ENCODE data around the gene TMEM30A.

Gene TMEM30A

DNA sequence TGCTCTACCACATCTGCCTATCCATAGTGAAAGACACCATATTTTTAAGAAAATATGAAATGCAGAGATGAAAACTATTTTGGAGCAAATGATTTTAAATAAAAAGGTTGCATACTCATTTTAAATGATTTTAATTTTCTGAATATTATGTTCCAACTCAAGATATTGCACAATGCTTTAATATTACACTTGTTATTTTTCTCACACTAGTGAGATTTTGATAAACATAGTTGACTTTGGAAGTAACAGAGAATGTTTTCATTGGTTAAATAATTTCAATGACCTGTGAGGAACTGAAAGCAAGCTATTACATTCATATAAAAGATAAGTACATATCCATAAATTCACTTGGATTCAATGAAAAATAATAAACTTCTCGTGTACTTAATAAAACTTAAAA is 7.2 kb upstream of the TMEM30A start:
- H4K8ac ChIP-seq (ENCODE audit: low read depth, low read length) = no peak overlapping the region
- H3K9me3 ChIP-seq (replicated peaks in 1 of 2; ENCODE audit: control insufficient read depth in 2 of 2, insufficient read depth in 1 of 2, low read depth in 1 of 2, low read length in 2 of 2) = no peaks in the 10 kb centered on the region
- H2BK5ac ChIP-seq (ENCODE audit: low read length) = no peak overlapping the region
- H3K4ac ChIP-seq (ENCODE audit: low read length) = no peak overlapping the region
- no peak overlapping the region for H3K9ac ChIP-seq (ENCODE audit: low read depth, low read length, poor library complexity)
- WGBS, 2 donors (ENCODE audit: extremely low coverage in 2 of 2, insufficient read length in 2 of 2, insufficient replicate concordance in 1 of 2) = no CpG with 5 or more reads among the region's 1 CpG
- no peak overlapping the region for H3K18ac ChIP-seq (ENCODE audit: low read length)
- H2AFZ ChIP-seq (ENCODE audit: low read length) = no peak overlapping the region
- no peak overlapping the region for H3K27ac ChIP-seq (replicated peaks; ENCODE audit: low read length)
- no peak overlapping the region for H2BK120ac ChIP-seq (ENCODE audit: low read depth, low read length)
- H2BK12ac ChIP-seq (ENCODE audit: low read length) = no peak overlapping the region
- H2AK5ac ChIP-seq (ENCODE audit: low read depth, low read length) = no peak overlapping the region
- no peak overlapping the region for H4K91ac ChIP-seq (ENCODE audit: low read depth, low read length, poor library complexity)
- no peaks in the 10 kb centered on the region for H3K27me3 ChIP-seq (ENCODE audit: control insufficient read depth in 3 of 3, insufficient read depth in 3 of 3, low read depth in 1 of 3, low read length in 3 of 3)
- no peak for DNase-seq (ENCODE audit: low spot score)
- no peaks in the 10 kb centered on the region for H3K79me1 ChIP-seq (ENCODE audit: low read depth, low read length)
- H3K36me3 ChIP-seq (replicated peaks in 1 of 2; ENCODE audit: control insufficient read depth in 2 of 2, insufficient read depth in 2 of 2, low read length in 2 of 2) = no peaks in the 10 kb centered on the region
- H2BK15ac ChIP-seq (ENCODE audit: low read length) = no peak overlapping the region
- no peak overlapping the region for H3K14ac ChIP-seq (ENCODE audit: low read length)
- H3K4me3 ChIP-seq (ENCODE audit: low read length in 2 of 2) = no peak overlapping the region
- no peak overlapping the region for H3K23ac ChIP-seq (ENCODE audit: low read depth, low read length, poor library complexity)
- peaks cover 7 to 17% of the 10 kb centered on the region in 2 donors for H3K4me1 ChIP-seq (ENCODE audit: control insufficient read depth in 2 of 2, insufficient read depth in 1 of 2, low read depth in 1 of 2, low read length in 2 of 2)
- H3K4me2 ChIP-seq (ENCODE audit: insufficient read depth, low read length, poor library complexity, severe bottlenecking) = no peak overlapping the region

GRCh38 chr6:75291331-75291730 is 6.7 kb upstream of the TMEM30A start:
- Histone ChIP-seq H4K91ac (ENCODE audit: low read depth, low read length, poor library complexity) (no peak overlapping the region), H3K18ac (ENCODE audit: low read length) (no peak overlapping the region), H2BK15ac (ENCODE audit: low read length) (no peak overlapping the region), H3K4me3 (ENCODE audit: low read length in 2 of 2) (no peak overlapping the region), H3K4me1 (ENCODE audit: control insufficient read depth in 2 of 2, insufficient read depth in 1 of 2, low read depth in 1 of 2, low read length in 2 of 2) (peaks cover 7 to 17% of the 10 kb centered on the region in 2 donors), H3K4ac (ENCODE audit: low read length) (no peak overlapping the region), H3K23ac (ENCODE audit: low read depth, low read length, poor library complexity) (no peak overlapping the region), H4K8ac (ENCODE audit: low read depth, low read length) (no peak overlapping the region), H2BK12ac (ENCODE audit: low read length) (no peak overlapping the region), H3K79me1 (ENCODE audit: low read depth, low read length) (no peaks in the 10 kb centered on the region), H2BK120ac (ENCODE audit: low read depth, low read length) (no peak overlapping the region), H3K14ac (ENCODE audit: low read length) (no peak overlapping the region), H2BK5ac (ENCODE audit: low read length) (no peak overlapping the region), H3K4me2 (ENCODE audit: insufficient read depth, low read length, poor library complexity, severe bottlenecking) (no peak overlapping the region), H3K9me3 (replicated peaks in 1 of 2; ENCODE audit: control insufficient read depth in 2 of 2, insufficient read depth in 1 of 2, low read depth in 1 of 2, low read length in 2 of 2) (no peaks in the 10 kb centered on the region), H2AK5ac (ENCODE audit: low read depth, low read length) (no peak overlapping the region), H2AFZ (ENCODE audit: low read length) (no peak overlapping the region), H3K9ac (ENCODE audit: low read depth, low read length, poor library complexity) (no peak overlapping the region), H3K36me3 (replicated peaks in 1 of 2; ENCODE audit: control insufficient read depth in 2 of 2, insufficient read depth in 2 of 2, low read length in 2 of 2) (no peaks in the 10 kb centered on the region), H3K27ac (replicated peaks; ENCODE audit: low read length) (no peak overlapping the region), H3K27me3 (ENCODE audit: control insufficient read depth in 3 of 3, insufficient read depth in 3 of 3, low read depth in 1 of 3, low read length in 3 of 3) (no peaks in the 10 kb centered on the region)
- no CpG with 5 or more reads among the region's 2 CpGs for WGBS, 2 donors (ENCODE audit: extremely low coverage in 2 of 2, insufficient read length in 2 of 2, insufficient replicate concordance in 1 of 2)
- no peak for DNase-seq (ENCODE audit: low spot score)

DNA sequence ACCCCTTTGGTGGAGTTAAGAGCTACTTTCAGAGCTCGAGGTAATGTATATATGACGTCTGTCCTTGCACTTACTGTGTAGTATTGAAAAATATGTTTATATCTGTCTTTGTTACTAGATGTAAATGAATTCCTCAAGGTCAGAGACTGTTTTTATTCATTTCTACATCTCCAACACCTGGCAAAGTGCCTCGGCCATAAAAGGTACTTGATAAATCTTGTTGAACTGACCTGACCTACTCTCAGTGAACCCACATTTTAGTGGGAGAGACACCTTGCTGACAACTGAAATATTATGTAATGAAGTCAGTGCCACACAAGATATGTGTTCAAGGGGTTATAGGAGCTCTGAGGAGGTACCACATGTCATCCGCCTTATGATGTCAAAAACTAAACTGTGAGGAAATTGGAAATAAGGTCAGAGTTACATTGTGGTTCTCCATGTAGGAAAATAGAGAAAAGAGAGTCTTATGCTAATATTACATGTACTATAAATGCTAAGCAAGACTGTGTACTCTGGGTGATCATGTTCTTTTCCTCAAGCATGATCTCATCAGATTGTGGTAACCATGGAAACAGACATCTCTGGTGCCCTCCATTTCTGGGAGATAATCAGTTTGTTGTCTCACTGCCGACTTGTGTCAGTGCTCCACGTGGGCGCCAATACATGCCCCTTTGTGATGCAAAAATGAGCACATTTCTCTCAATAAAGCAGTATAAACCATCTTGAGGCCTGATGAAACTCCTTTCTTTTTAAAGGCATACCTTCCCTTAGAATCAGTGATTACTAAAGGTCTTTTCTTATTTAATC is 5.7 kb upstream of the TMEM30A start:
- no CpG with 5 or more reads among the region's 7 CpGs for WGBS, 2 donors (ENCODE audit: extremely low coverage in 2 of 2, insufficient read length in 2 of 2, insufficient replicate concordance in 1 of 2)
- Histone ChIP-seq H3K18ac (ENCODE audit: low read length) (no peak overlapping the region), H2BK12ac (ENCODE audit: low read length) (no peak overlapping the region), H3K4me1 (ENCODE audit: control insufficient read depth in 2 of 2, insufficient read depth in 1 of 2, low read depth in 1 of 2, low read length in 2 of 2) (peaks cover 7 to 17% of the 10 kb centered on the region in 2 donors), H3K4ac (ENCODE audit: low read length) (no peak overlapping the region), H3K4me2 (ENCODE audit: insufficient read depth, low read length, poor library complexity, severe bottlenecking) (no peak overlapping the region), H3K36me3 (replicated peaks in 1 of 2; ENCODE audit: control insufficient read depth in 2 of 2, insufficient read depth in 2 of 2, low read length in 2 of 2) (no peaks in the 10 kb centered on the region), H2AK5ac (ENCODE audit: low read depth, low read length) (no peak overlapping the region), H2BK120ac (ENCODE audit: low read depth, low read length) (no peak overlapping the region), H3K14ac (ENCODE audit: low read length) (no peak overlapping the region), H3K23ac (ENCODE audit: low read depth, low read length, poor library complexity) (no peak overlapping the region), H3K79me1 (ENCODE audit: low read depth, low read length) (no peaks in the 10 kb centered on the region), H3K9me3 (replicated peaks in 1 of 2; ENCODE audit: control insufficient read depth in 2 of 2, insufficient read depth in 1 of 2, low read depth in 1 of 2, low read length in 2 of 2) (no peaks in the 10 kb centered on the region), H2AFZ (ENCODE audit: low read length) (no peak overlapping the region), H2BK15ac (ENCODE audit: low read length) (no peak overlapping the region), H4K91ac (ENCODE audit: low read depth, low read length, poor library complexity) (no peak overlapping the region), H3K27me3 (ENCODE audit: control insufficient read depth in 3 of 3, insufficient read depth in 3 of 3, low read depth in 1 of 3, low read length in 3 of 3) (no peaks in the 10 kb centered on the region), H2BK5ac (ENCODE audit: low read length) (no peak overlapping the region), H3K9ac (ENCODE audit: low read depth, low read length, poor library complexity) (no peak overlapping the region), H3K4me3 (ENCODE audit: low read length in 2 of 2) (no peak overlapping the region), H4K8ac (ENCODE audit: low read depth, low read length) (no peak overlapping the region), H3K27ac (replicated peaks; ENCODE audit: low read length) (no peak overlapping the region)
- DNase-seq (ENCODE audit: low spot score) = no peak

- Histone ChIP-seq H3K79me1 (ENCODE audit: low read depth, low read length) (peaks cover 6% of the 10 kb centered on the region), H2BK120ac (ENCODE audit: low read depth, low read length) (no peak overlapping the region), H3K4me2 (ENCODE audit: insufficient read depth, low read length, poor library complexity, severe bottlenecking) (no peak overlapping the region), H3K9ac (ENCODE audit: low read depth, low read length, poor library complexity) (no peak overlapping the region), H2BK12ac (ENCODE audit: low read length) (no peak overlapping the region), H2BK15ac (ENCODE audit: low read length) (no peak overlapping the region), H3K4me3 (ENCODE audit: low read length in 2 of 2) (no peak overlapping the region), H3K36me3 (replicated peaks in 1 of 2; ENCODE audit: control insufficient read depth in 2 of 2, insufficient read depth in 2 of 2, low read length in 2 of 2) (no peaks in the 10 kb centered on the region), H3K27me3 (ENCODE audit: control insufficient read depth in 3 of 3, insufficient read depth in 3 of 3, low read depth in 1 of 3, low read length in 3 of 3) (no peaks in the 10 kb centered on the region), H2AFZ (ENCODE audit: low read length) (no peak overlapping the region), H3K14ac (ENCODE audit: low read length) (no peak overlapping the region), H3K9me3 (replicated peaks in 1 of 2; ENCODE audit: control insufficient read depth in 2 of 2, insufficient read depth in 1 of 2, low read depth in 1 of 2, low read length in 2 of 2) (no peaks in the 10 kb centered on the region), H3K18ac (ENCODE audit: low read length) (no peak overlapping the region), H4K91ac (ENCODE audit: low read depth, low read length, poor library complexity) (no peak overlapping the region), H3K23ac (ENCODE audit: low read depth, low read length, poor library complexity) (no peak overlapping the region), H4K8ac (ENCODE audit: low read depth, low read length) (no peak overlapping the region), H2BK5ac (ENCODE audit: low read length) (no peak overlapping the region), H3K4me1 (ENCODE audit: control insufficient read depth in 2 of 2, insufficient read depth in 1 of 2, low read depth in 1 of 2, low read length in 2 of 2) (peaks cover 7 to 19% of the 10 kb centered on the region in 2 donors), H3K27ac (replicated peaks; ENCODE audit: low read length) (no peak overlapping the region), H2AK5ac (ENCODE audit: low read depth, low read length) (no peak overlapping the region), H3K4ac (ENCODE audit: low read length) (no peak overlapping the region)
- no peak for DNase-seq (ENCODE audit: low spot score)
- no CpG with 5 or more reads among the region's 1 CpG for WGBS, 2 donors (ENCODE audit: extremely low coverage in 2 of 2, insufficient read length in 2 of 2, insufficient replicate concordance in 1 of 2)
Observed at GRCh38 chr6:75288023-75288422, 3.4 kb upstream of the TMEM30A start.

All from neuronal stem cell (in vitro differentiated cells).